Omental fat pad (tissue), 4 donors: ENCODE data around the gene SORCS2. TPM values are rescaled to one million over a fixed set of nuclear protein-coding genes. Genes with fewer than 3 reads are reported as not detected.

Source experiments
- ATAC-seq: fragments of 150-250 bp; one replicate; pipeline ENCODE4 v1.9.1; 2016; ENCODE audit warnings: mild to moderate bottlenecking, moderate library complexity; ENCODE audit not compliant: low FRiP score
- DNase-seq: peaks from one replicate; pipeline ENCODE4 v3.0.0-alpha.2; 2019; ENCODE audit warnings: low spot score
- total RNA-seq, 4 donors: library from RNA; depleted of rRNA; stranded (reverse); fragments of >200 nt; gene quantifications; one replicate each; pipeline ENCODE4 v1.1.0, GENCODE V29; 2016
- TF ChIP-seq, protein P1 (sequence below), 3 donors: fragments of 450-650 bp; IDR thresholded peaks; one replicate each; pipeline ENCODE4 v1.5.1; 2016 to 2017; ENCODE audit warnings: antibody characterized with exemption in 3 of 3, mild to moderate bottlenecking in 3 of 3, moderate library complexity in 2 of 3

SORCS2 gene
- total RNA-seq, 4 donors from 2014 or later: 0.63 to 4.6 (median 1.2) TPM

DNA sequence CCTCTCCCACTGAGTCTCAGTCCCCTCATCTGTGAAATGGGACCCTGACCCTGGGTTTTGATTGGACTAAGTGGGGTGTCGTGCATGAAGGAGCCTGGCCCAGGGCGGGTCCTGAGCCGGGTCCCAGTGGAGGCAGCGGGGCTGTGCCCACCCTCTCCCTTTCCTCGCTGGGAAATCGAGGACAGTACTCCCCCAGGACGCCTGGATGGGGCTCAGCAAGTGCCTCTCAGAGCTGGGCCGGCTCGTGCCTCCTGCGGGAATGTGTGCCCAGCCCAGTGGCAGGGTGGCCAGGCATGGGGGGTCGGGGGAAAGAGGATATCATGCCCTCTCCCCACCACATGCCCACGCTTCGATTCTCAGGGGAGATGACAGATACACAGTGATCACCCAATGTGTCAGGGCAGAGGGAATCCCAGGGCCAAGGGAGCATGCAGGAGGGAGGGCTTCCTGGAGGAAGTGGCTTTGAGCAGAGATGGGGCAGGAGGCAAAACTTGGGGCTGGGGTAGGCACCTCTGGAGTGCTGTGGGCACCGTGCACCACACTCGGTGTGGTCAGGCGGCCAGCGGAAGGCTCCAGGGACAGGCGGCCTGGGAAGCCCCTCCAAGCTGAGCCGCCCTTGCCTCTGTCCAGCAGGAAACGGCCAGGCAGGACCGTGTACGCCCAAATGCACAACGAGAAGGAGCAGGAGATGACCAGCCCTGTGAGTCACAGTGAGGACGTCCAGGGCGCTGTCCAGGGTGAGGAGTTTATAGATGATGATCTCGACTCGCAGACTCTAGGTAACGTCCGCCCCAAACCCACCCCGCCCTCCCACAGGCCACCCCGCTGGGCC lies 544.3 kb downstream of the SORCS2 start:
- no peak for ATAC-seq
- no peak for DNase-seq
- TF ChIP-seq, protein P1, sequence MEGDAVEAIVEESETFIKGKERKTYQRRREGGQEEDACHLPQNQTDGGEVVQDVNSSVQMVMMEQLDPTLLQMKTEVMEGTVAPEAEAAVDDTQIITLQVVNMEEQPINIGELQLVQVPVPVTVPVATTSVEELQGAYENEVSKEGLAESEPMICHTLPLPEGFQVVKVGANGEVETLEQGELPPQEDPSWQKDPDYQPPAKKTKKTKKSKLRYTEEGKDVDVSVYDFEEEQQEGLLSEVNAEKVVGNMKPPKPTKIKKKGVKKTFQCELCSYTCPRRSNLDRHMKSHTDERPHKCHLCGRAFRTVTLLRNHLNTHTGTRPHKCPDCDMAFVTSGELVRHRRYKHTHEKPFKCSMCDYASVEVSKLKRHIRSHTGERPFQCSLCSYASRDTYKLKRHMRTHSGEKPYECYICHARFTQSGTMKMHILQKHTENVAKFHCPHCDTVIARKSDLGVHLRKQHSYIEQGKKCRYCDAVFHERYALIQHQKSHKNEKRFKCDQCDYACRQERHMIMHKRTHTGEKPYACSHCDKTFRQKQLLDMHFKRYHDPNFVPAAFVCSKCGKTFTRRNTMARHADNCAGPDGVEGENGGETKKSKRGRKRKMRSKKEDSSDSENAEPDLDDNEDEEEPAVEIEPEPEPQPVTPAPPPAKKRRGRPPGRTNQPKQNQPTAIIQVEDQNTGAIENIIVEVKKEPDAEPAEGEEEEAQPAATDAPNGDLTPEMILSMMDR (IDR thresholded peaks at IDR 0.05): no peak

DNA sequence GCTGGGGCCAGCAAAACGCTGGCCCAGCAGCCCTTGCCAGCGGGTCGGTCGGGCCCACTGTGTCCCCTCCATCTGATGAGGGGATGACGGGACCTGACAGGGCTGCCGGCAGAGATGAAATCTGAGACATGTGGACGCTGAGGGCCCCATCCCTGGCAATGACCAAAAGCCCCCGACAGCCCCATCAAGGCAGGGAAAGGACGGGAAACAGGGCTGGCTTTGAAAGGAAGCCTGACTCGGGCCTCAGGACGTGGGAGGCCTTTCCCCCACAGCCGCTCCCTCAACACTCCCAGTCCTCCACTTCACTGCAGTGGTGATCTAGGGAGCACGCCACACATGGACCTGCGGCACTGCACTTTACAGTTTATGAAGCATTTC lies 544.9 kb downstream of the SORCS2 start:
- DNase-seq (no peak), ATAC-seq (no peak)
- TF ChIP-seq, protein P1 (IDR thresholded peaks at IDR 0.05): no peak

DNA sequence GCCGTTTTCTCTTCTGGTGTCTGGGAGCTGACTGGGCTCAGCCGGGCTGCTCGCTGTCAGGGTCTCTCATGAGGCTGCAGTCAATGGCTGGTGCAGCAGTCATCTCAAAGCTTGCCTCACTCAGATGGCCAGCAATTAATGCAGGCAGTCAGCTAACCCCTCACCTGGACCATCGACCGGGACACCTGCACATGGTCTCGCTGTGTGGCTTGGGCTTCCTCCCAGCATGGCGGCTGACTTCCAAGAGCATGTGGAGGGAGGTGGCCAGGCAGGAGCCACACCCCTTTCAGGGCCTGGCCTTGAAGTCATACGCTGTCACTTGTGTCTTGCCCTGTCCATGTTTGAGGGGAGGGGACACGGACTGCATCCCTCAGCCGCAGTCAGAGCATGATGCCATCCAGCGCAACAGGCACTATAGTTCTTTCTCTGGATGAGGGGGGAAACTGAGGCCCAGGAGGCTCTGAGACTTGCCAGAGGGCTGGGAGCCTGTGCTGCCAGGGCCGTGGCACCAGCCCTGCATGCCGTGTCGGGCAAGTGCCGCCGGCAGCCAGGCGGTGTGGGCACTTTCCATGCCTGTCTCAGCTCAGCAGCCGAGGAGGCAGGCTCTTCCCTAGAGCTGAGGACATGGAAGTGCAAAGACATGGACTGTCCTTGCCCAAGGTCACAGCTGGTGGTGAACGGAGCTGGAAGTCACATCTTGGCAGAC lies 545.6 kb downstream of the SORCS2 start:
- TF ChIP-seq, protein P1 (IDR thresholded peaks at IDR 0.05): no peak
- no peak for ATAC-seq
- DNase-seq: no peak

DNA sequence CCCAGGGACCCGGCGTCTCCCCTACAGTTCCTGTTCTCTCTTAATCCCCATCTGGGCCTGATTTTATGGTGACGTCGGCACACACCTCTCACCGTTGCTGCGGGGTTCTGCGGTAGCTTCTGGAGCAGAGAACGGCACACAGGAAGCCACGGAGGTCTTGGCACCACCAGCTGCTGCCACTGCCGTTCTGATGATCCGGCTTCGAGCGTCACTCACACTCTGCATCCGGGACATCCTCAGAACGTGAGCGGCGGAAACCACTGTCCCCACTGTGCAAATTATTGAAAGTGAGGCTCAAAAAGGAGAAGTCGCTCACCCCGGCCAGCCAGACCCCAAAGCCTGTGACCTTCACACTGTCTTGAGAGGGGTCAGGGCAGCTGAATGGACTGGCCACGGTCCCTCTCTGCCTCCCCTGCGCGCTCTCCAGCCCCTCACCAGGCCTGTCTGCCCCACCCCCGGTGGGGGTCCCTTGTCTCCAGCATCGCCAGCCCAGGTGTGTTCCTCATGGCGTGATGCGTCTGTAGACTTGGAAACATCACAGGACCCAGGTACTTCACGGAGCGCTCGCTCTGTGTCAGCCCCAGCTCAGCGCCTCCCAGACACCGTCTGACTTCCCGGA lies 546.2 kb downstream of the SORCS2 start:
- DNase-seq: no peak
- no peak for ATAC-seq
- TF ChIP-seq, protein P1 (IDR thresholded peaks at IDR 0.05): no peak

DNA sequence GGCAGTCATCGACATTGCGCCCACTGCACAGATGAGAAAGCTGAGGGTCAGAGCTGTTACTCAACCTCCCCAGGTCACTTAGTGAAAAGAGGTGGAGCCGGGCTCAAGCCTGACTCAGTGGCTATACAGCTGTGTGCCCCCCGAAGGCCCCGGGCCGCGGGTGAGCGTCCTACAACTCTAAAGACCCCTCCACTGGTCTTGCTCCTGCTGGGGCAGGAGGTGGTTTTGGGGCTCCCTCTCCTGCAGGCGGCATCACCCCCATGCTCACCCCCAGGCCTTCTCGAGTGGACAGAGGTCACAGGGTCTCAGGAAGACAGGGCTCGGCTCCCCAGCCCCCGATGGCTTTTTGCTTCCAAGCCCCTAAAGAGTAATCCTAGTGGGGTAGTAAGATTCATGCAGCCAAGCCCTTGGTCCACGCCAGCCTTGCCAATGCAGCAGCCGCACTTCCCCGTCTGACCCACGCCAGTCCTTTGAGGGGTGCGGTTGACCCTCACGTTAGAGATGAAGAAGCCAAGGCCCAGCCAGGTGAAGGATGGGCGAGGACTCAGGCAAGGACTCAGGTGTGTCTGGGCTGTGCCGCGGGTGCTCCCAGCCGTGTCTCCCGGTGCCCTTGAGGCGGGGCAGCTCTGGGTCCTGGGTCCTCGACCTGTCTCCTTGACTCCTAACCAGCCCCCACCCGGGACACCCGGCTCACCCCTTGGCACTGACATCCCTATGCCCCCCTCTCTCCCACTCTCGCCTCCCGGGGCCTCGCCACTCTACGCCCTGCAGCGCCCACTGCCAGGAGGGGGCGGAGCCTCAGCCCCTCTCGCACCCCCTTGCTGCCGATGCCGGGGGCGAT lies 547.0 kb downstream of the SORCS2 start:
- TF ChIP-seq, protein P1 (IDR thresholded peaks at IDR 0.05): no peak
- ATAC-seq (no peak), DNase-seq (no peak)
